Measurements from ENCODE around the gene RRP9.
"Not testable (repeated sequence)": the region's sequence is repeated elsewhere in the genome, so short reads cannot be mapped to it uniquely, and the experiment has no call there.

The RRP9 gene

GRCh38 chr3:51931756-51932155 lies 9.9 kb downstream of the RRP9 start:
- H3K4me3 ChIP-seq (ENCODE audit: low read depth, low read length): no peak overlapping the region
- TF ChIP-seq CTCF (conservative IDR thresholded peaks at IDR 0.05; ENCODE audit: low read depth, low read length): no peak
- no peak for DNase-seq (ENCODE audit: low read depth)

GRCh38 chr3:51930439-51930838 lies 11.3 kb downstream of the RRP9 start:
- DNase-seq (ENCODE audit: low read depth): no peak
- no peak for TF ChIP-seq CTCF (conservative IDR thresholded peaks at IDR 0.05; ENCODE audit: low read depth, low read length)
- no peak overlapping the region for H3K4me3 ChIP-seq (ENCODE audit: low read depth, low read length)

- TF ChIP-seq CTCF (conservative IDR thresholded peaks at IDR 0.05; ENCODE audit: low read depth, low read length): no peak
- peak; percentile 14 for DNase-seq (ENCODE audit: low read depth)
- no peak overlapping the region for H3K4me3 ChIP-seq (ENCODE audit: low read depth, low read length)
These were observed 12.2 kb downstream of the RRP9 start for GRCh38 chr3:51929420-51930003.

GRCh38 chr3:51928981-51929380 lies 12.7 kb downstream of the RRP9 start:
- not testable (repeated sequence) for H3K4me3 ChIP-seq (ENCODE audit: low read depth, low read length); DNase-seq (ENCODE audit: low read depth)

GRCh38 chr3:51928438-51928837 lies 13.3 kb downstream of the RRP9 start:
- no peak for DNase-seq (ENCODE audit: low read depth)
- no peak overlapping the region for H3K4me3 ChIP-seq (ENCODE audit: low read depth, low read length)
- no peak for TF ChIP-seq CTCF (conservative IDR thresholded peaks at IDR 0.05; ENCODE audit: low read depth, low read length)

GRCh38 chr3:51927061-51927977 lies 14.4 kb downstream of the RRP9 start:
- no peak overlapping the region for H3K4me3 ChIP-seq (ENCODE audit: low read depth, low read length)
- no peak for DNase-seq (ENCODE audit: low read depth)
- TF ChIP-seq CTCF (conservative IDR thresholded peaks at IDR 0.05; ENCODE audit: low read depth, low read length): no peak

GRCh38 chr3:51921081-51921578 lies 20.6 kb downstream of the RRP9 start:
- no peak for TF ChIP-seq CTCF (conservative IDR thresholded peaks at IDR 0.05; ENCODE audit: low read depth, low read length)
- no peak for DNase-seq (ENCODE audit: low read depth)
- H3K4me3 ChIP-seq (ENCODE audit: low read depth, low read length): no peak overlapping the region

Measured in choroid plexus epithelial cell (primary cell).